CD4-positive, alpha-beta T cell treated with Interleukin-17A for 4 hours (primary cell): Measurements from ENCODE around the gene STARD4.

ENCODE experiments used
- DNase-seq: peaks from one replicate; pipeline ENCODE4 v3.0.0-alpha.2; 2020; ENCODE audit warnings: mixed read lengths

Gene STARD4

GRCh38 chr5:111469293-111469896 lies 42.9 kb downstream of the STARD4 start:
- no peak for DNase-seq

GRCh38 chr5:111463311-111463710 lies 49.0 kb downstream of the STARD4 start:
- no peak for DNase-seq

- DNase-seq: no peak
Observed at GRCh38 chr5:111461934-111462333, 50.4 kb downstream of the STARD4 start.

- DNase-seq: no peak
Observed at GRCh38 chr5:111461255-111461671, 51.1 kb downstream of the STARD4 start.

GRCh38 chr5:111454776-111455175 lies 57.6 kb downstream of the STARD4 start:
- DNase-seq: no peak

- DNase-seq: no peak
Observed at GRCh38 chr5:111454198-111454622, 58.1 kb downstream of the STARD4 start.

- no peak for DNase-seq
Observed at GRCh38 chr5:111453747-111454146, 58.6 kb downstream of the STARD4 start.

- DNase-seq: no peak
Observed at GRCh38 chr5:111453295-111453694, 59.0 kb downstream of the STARD4 start.

- no peak for DNase-seq
Observed at GRCh38 chr5:111447822-111448221, 64.5 kb downstream of the STARD4 start.

- DNase-seq: no peak
Observed at GRCh38 chr5:111447099-111447498, 65.2 kb downstream of the STARD4 start.
